ENCODE data around the gene DMRTC2. TPM values are rescaled to one million over a fixed set of nuclear protein-coding genes. Genes with fewer than 3 reads are reported as not detected.

Gene DMRTC2
- total and polyA plus RNA-seq, 9 of the 15 experiments (the other 6 are each of a cell fraction or from before 2014, with no cell fraction given) = 0.03 TPM; not detected in 8

DNA sequence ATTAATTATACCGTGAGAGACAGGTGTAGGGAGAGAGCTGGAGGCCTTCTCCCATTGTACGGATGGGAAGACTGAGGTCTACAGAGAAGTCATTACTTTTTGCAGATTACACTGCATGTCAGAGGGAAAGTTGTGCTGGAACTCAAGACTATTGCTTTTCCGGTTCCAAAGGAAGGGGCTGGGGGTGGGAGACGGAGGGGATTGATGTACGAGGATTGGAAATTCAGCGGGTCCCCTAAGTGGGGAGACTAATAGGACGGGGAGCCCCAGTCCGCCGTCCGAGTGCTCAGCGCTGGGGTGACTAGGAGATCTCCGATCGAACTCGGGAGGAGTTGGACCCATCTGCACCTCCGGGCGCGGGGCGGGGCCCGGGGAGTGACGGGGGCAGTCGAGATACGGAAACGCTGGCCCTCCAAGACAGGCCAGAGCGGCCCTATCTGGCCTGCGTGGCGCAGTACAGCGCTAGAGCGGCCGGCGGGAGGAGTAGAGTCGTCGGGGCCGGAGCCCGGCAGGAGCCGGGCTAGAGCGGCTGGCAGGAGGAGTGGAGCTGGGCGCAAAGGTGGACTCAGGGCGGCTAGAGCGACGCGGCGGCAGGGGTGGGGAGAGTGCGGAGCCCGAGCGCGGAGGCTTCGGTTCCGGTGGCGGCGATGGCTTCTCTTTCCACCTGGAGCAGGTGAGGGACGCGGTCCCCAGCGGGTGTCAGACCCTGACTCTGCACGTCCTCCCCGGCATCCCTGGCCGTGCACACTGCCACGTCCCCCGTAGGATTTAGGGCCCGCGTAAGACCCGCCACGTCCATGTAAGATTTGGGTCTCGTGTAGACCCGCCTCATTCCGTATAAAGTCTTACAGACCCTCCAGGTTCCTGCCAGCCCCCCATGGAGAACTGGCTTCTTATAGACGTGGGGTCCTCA lies 39.2 kb downstream of the DMRTC2 start (continued):
- TF ChIP-seq SMAD3 (CRISPR knock-in tag; conservative IDR thresholded peaks at IDR 0.05) (peak; percentile 53; the same call in 1 of the 2 replicates), EZH2 (IDR thresholded peaks at IDR 0.05; ENCODE audit: borderline replicate concordance, low read depth, low read length) (no peak), ETV6 (IDR thresholded peaks at IDR 0.05; ENCODE audit: borderline replicate concordance in 1 of 2, low read depth in 2 of 2, low read length in 1 of 2) (peak; percentile 44 to 79; a peak in 3 of 4 replicates), ETV6 (CRISPR knock-in tag; IDR thresholded peaks at IDR 0.05; ENCODE audit: borderline replicate concordance) (no peak), CHD4 (IDR thresholded peaks at IDR 0.05; ENCODE audit: insufficient read depth, insufficient replicate concordance, low read depth, low read length, poor library complexity, severe bottlenecking) (peak; percentile 100), DIDO1 (tag; IDR thresholded peaks at IDR 0.05; ENCODE audit: low read depth) (peak; percentile 85; the same call in 1 of the 2 replicates), HMG20B (CRISPR knock-in tag; IDR thresholded peaks at IDR 0.05) (no peak), ZNF644 (tag; IDR thresholded peaks at IDR 0.05; ENCODE audit: low read depth) (no peak), ZNF121 (CRISPR knock-in tag; conservative IDR thresholded peaks at IDR 0.05) (no peak), POLR2B (IDR thresholded peaks at IDR 0.05; ENCODE audit: low read depth, partially characterized antibody) (peak; percentile 82), CEBPB (tag; IDR thresholded peaks at IDR 0.05) (no peak), ZNF282 (CRISPR knock-in tag; IDR thresholded peaks at IDR 0.05) (no peak), ZFP36 (IDR thresholded peaks at IDR 0.05; ENCODE audit: low read depth, low read length, partially characterized antibody) (peak; percentile 31), GABPB1 (CRISPR knock-in tag; IDR thresholded peaks at IDR 0.05) (peak; percentile 60; the same call in 1 of the 2 replicates)
- TF ChIP-seq, protein P1, sequence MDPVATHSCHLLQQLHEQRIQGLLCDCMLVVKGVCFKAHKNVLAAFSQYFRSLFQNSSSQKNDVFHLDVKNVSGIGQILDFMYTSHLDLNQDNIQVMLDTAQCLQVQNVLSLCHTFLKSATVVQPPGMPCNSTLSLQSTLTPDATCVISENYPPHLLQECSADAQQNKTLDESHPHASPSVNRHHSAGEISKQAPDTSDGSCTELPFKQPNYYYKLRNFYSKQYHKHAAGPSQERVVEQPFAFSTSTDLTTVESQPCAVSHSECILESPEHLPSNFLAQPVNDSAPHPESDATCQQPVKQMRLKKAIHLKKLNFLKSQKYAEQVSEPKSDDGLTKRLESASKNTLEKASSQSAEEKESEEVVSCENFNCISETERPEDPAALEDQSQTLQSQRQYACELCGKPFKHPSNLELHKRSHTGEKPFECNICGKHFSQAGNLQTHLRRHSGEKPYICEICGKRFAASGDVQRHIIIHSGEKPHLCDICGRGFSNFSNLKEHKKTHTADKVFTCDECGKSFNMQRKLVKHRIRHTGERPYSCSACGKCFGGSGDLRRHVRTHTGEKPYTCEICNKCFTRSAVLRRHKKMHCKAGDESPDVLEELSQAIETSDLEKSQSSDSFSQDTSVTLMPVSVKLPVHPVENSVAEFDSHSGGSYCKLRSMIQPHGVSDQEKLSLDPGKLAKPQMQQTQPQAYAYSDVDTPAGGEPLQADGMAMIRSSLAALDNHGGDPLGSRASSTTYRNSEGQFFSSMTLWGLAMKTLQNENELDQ (CRISPR knock-in tag; IDR thresholded peaks at IDR 0.05; ENCODE audit: borderline replicate concordance) = 0 out of 2 replicates have a peak, but pooled peaks have one; percentile 63
- TF ChIP-seq, protein P2, sequence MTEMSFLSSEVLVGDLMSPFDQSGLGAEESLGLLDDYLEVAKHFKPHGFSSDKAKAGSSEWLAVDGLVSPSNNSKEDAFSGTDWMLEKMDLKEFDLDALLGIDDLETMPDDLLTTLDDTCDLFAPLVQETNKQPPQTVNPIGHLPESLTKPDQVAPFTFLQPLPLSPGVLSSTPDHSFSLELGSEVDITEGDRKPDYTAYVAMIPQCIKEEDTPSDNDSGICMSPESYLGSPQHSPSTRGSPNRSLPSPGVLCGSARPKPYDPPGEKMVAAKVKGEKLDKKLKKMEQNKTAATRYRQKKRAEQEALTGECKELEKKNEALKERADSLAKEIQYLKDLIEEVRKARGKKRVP (CRISPR knock-in tag; IDR thresholded peaks at IDR 0.05) = no peak
- TF ChIP-seq, protein P3, sequence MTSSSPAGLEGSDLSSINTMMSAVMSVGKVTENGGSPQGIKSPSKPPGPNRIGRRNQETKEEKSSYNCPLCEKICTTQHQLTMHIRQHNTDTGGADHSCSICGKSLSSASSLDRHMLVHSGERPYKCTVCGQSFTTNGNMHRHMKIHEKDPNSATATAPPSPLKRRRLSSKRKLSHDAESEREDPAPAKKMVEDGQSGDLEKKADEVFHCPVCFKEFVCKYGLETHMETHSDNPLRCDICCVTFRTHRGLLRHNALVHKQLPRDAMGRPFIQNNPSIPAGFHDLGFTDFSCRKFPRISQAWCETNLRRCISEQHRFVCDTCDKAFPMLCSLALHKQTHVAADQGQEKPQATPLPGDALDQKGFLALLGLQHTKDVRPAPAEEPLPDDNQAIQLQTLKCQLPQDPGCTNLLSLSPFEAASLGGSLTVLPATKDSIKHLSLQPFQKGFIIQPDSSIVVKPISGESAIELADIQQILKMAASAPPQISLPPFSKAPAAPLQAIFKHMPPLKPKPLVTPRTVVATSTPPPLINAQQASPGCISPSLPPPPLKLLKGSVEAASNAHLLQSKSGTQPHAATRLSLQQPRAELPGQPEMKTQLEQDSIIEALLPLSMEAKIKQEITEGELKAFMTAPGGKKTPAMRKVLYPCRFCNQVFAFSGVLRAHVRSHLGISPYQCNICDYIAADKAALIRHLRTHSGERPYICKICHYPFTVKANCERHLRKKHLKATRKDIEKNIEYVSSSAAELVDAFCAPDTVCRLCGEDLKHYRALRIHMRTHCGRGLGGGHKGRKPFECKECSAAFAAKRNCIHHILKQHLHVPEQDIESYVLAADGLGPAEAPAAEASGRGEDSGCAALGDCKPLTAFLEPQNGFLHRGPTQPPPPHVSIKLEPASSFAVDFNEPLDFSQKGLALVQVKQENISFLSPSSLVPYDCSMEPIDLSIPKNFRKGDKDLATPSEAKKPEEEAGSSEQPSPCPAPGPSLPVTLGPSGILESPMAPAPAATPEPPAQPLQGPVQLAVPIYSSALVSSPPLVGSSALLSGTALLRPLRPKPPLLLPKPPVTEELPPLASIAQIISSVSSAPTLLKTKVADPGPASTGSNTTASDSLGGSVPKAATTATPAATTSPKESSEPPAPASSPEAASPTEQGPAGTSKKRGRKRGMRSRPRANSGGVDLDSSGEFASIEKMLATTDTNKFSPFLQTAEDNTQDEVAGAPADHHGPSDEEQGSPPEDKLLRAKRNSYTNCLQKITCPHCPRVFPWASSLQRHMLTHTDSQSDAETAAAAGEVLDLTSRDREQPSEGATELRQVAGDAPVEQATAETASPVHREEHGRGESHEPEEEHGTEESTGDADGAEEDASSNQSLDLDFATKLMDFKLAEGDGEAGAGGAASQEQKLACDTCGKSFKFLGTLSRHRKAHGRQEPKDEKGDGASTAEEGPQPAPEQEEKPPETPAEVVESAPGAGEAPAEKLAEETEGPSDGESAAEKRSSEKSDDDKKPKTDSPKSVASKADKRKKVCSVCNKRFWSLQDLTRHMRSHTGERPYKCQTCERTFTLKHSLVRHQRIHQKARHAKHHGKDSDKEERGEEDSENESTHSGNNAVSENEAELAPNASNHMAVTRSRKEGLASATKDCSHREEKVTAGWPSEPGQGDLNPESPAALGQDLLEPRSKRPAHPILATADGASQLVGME (CRISPR knock-in tag; IDR thresholded peaks at IDR 0.05) = no peak
